HG03108 (cell line): ENCODE data around the gene SETBP1.

ENCODE experiments used
- ATAC-seq: cut with Tn5 transposase; IDR thresholded peaks from one replicate; pipeline ENCODE4 v1.9.1; 2021; ENCODE audit warnings: moderate library complexity; ENCODE audit not compliant: unreplicated experiment

SETBP1 gene

DNA sequence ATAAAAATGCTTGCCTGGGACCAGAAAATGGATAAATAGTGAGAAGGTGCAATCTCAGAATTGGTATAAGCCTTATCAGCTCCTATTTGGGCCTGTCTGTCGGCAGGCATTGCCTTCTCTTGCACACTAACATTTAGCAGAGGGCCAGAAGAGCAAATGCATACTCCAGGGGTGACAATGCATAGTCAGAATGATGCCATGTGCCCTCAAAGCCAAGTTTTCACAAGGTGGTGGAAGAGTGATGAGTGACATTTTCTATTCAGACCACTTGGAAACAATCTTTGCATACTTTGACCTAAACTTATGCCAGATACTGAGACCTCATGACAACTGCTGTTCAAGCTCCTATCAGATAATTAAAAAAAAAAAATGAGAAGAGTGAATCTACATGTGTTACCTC is 276.3 kb downstream of the SETBP1 start:
- no peak for ATAC-seq

DNA sequence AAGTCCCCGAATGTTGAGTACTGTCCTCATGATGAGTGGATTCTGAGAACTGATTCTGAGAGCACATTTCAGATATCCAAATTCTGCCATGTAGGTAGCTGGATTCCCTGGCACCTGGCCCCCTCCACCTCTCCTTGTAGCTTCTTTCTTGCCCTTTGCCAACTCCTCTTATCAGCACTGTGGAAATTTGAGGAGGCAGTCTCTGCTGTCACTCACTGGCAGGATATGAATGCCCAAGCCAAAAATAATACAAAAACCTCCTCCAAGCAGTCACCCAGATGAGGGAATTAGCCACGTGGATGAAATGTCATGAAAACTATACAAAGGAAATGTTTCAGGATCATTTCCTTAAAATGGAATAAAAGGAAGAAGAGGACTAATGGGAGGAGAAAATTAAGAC is 276.8 kb downstream of the SETBP1 start:
- ATAC-seq, result no peak

DNA sequence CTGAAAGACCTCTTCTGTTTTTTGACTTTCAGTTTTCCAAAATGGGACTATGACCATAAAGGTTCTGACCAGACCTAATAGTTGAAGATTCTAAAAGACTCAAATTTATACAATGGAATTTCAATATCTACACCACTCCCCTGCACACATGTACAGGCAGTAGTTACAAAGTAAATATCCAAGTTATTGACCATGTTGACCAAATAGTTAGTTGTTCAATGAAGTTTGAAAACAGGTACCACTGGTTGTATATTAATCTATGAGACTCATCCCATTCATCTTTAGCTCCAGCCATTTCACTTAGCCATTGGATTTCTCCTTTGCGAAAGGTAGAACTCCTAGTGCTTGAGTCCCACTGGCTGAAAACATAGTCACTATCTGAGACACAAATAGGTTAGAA is 277.4 kb downstream of the SETBP1 start:
- ATAC-seq, result no peak

DNA sequence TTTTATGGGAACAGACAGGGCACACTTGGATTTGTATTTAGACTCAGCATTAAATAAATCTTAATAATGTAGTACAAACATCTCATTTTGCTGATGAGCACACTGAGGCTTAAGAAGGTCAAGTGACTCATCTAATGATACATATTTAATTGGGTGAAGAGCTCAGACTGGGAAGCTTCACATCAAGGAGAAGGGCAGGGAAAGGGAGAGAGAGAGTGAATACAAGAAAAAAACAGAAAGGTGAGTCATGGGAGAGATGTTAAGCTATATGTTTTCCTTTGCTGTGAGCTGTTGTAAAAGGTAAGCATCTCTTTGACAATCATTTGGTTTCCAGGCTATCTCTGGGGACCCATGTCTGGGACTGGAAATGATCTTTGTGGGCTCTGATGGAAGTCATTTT is 277.8 kb downstream of the SETBP1 start:
- ATAC-seq, result no peak

DNA sequence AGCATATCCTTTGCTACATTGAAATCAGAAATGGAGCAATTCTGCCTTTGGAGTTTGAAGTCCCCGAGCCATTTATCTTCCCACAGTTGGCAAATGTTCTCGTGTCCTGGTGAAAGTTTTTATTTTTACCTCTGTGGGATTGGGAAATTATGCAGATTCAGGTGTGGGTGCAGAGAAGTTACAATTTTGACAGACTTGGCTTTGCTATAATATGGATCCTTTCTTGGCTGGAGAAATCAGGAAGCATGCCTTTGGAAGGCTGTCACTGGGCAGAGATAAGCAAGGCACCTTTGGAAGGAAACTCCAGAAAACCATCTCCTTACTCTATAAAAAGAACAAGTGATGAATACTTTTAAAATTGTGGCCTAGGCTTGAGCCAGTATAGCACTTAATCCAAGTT is 278.3 kb downstream of the SETBP1 start:
- ATAC-seq, result no peak

DNA sequence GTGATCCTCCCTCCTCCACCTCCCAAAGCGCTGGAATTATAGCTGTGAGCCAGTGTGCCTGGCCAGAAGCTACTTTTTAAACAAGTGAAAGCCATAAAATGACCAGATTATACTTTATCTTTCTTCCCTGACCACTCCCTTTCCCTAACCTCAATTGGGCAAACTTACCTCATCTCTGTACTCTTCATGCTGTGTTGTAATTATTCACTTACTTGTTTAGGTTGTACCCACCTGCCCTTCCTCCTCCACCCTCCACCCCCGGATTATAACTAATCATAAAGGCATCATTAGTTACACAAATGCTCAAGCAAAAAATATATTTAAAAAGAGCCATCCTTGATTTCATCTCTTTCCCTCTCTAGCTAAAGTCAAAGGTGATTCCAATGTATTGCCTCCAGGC is 279.9 kb downstream of the SETBP1 start:
- ATAC-seq, result no peak

DNA sequence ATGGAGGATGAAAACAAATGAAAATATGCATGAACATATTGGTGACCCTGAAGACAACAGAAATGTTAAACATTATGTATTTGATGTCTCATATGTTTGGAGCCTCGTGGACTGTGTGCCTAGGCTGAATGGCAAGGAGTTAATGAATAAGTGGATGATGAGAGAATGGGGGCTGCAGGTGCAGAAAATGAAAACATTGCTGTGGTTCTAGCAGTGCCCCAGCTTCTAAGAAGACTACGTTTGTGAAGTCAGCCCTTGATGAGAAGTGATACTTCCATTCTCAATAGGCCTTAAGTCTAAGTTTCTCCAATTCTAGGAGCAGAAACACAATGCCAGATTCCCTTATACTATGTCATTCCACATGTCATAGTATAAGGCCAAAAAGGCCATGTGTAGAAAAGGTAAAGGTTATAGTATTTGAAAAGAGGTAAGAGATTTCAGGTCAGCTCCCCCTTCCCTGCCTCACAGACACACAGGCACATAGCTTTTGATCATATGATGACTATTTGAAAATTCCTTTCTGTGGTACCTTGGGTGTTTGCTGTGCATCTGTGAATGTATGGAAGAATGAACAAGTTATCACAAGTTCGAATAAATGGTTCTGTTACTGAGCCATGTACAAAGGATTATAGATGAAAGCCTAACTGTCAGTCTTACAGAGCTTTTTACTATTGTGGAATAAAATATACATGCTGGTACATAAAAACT is 280.8 kb downstream of the SETBP1 start:
- ATAC-seq, result no peak

DNA sequence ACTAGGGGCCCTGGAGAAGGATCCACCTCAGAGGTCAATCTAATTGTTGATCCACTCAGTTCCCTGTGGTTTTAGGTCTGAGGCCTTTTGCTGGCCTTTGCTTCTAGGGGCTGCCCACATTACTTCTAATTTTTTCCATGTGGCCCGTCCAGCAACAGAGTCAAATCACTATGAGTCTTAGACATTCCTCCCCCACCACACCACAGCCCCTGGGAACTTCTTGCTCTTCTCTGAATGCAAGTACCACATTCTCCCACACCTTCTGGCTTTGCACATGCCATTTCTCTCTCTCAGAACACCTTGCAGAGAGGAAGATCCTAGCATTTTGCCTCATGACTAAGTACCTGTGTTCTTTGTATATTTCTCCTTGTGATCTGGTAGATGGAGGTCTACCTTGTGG is 286.9 kb downstream of the SETBP1 start:
- ATAC-seq, result no peak

DNA sequence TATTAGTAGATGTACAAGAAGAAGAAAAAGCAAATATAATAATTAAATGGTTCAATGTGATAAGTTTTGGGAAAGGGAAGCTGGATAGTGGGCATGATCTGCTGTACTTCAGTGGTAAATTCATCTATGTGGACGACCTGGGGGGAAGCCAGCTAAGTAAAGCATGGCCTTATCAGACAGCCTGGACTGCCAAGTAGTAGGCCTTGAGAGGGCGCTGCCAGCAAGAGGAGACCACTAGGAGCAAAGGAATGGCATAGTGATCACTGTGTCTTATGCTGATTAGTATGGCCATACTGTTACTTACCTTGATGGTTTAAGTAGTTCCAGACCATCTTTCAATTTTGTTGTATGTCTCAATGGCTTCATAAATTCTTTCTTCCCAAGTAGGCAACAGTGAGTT is 287.6 kb downstream of the SETBP1 start:
- ATAC-seq, result no peak

DNA sequence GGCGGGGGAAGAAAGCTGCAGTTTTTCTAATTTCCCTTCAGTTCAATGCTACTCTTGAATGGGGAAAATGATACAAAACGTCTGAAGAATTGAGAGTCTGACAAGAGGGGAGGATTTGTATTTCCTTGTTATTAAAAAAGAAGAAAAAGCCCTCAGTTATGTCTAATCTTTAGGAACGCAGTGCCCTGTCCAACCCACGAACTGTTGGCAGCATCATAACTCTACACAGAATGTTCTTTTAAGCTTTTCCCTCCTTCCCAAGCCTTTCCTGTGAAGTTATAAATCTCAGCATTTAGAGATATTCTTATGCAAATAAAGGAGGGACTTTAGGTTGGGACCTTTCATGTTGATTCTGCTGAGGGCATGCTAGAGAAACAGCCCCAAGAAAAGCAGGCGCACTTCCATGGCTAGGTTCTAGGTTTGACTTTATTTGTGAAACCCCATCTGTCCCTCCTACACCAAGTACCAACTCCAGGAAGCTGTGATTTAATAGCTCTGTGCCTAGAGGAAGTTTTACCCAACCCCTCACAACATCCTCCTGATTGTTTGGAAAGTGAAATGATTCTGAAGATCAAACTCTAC is 288.6 kb downstream of the SETBP1 start:
- no peak for ATAC-seq

DNA sequence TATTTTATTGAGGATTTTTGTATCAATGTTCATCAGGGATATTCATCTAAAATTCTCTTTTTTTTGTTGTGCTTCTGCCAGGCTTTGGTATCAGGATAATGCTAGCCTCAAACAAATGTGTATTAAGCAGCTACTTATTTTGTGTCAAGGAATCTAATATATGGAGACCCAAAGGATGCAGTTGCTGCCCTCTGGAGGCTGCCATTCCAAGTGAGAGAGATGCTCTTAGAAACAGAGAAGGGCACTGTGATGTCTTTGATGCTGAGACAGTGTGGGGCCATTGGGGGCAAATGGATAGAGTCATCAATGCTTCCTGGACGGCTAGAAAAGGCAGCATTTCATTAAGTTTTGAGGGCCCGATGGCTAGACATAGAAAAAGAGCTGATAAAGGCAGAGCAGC is 292.6 kb downstream of the SETBP1 start:
- ATAC-seq, result no peak

DNA sequence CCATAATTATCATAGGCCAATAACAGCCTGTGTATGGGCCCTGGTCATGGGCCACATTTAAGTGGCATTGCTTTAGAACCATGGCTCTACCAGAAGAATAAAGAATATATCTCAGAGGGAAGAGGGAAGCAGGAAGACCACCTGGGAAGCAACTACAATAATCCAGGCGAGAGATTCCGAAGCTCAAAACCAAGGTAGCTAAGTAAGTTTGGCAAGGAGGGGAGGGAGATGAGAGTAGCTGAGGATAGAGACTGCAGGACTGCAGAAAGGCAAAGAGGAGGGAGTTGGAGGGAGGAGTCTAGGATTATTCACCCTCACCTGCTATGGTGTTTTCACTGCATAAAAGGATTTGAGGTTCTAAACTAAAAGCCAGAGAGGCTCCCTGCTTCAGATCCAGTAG is 293.5 kb downstream of the SETBP1 start:
- ATAC-seq, result no peak

DNA sequence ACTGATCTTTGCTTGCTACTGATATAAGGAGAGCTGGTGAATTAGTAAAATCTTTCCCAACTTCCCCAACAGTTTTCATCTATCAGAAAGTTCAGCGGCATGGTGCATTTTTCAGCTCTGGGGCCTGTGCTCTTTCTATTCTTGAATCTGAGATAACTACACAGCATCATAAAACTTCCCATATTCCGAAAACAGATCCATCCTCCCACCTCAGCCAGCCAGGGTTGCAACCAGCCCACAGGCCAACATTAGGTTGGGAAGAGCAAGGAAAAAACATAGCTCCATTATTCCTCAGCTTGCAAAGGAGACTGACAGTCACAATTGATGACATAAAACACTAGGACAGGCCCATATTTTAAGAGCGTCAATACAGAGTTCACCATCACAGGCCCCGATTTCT is 297.2 kb downstream of the SETBP1 start:
- no peak for ATAC-seq

DNA sequence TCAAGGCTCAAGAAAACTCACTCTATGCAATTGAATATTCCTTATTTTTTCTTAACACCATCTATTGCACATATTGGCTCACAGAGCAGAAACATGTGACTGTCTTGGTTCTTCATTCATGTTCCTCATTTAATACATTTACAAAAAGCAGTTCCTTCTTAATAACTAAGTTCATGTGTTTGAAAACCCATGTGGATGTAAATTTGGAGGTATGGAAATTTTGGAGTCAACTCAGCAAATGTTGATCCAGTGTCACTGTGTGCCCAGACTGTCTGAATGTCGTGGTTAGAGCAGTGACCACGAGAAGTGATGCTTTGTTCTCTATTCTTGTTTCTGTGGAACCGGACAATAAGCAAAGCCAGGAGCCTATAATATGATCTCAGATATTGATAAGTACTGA is 299.1 kb downstream of the SETBP1 start:
- no peak for ATAC-seq

DNA sequence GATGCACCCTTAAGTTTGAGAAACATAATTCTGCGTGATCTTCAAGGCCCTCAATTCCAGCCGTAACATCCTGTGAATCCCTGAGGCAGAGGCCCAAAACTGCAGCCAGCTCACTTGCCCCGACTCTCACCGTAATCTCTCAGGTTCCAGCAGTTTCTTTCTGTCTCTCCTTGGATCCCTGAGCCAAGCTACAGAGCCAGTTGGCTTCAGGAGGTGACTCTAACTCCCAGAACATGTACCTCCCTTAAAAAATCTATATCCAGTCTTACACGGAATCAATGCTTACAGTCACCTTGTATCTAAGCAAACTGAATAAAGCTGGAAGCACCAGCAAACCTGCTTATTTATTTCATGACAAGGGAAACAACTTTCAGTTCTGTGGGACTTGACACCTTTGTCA is 300.4 kb downstream of the SETBP1 start:
- ATAC-seq, result no peak

DNA sequence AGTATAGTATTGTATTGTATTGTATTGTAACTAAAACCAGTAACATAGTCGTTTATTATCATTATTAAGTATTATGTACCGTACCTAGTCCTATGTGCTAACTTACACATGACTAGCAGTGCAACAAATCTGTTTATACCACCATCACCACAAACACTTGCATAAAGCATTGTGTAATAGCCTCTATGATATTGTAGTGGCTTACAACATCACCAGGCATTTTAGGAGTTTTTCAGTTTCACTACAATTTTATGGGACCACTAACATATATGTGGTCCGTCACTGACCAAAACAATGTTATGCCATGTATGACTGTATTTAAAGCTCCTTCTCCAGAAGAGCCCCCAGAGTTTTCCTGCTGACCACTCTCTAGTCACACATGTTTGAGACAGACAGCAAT is 306.2 kb downstream of the SETBP1 start:
- no peak for ATAC-seq

DNA sequence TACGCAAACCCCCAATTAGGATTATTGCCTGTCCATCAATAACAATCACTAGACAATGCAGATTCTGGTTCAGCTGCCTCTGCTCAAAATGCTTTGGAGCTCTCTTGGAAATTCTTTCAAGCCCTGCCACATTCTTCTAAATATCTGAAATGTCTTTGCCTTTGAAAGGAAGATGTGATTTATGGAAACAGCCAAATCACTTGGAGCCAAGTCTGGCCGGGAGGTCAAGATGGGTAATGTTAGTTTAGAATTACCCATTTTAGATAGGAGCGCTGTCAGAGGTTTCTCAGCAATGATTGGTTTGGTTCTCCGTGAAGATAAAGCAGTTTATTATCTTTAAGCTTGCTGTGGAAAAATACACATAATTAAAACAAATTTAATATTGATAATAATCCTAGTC is 306.7 kb downstream of the SETBP1 start:
- ATAC-seq, result no peak

DNA sequence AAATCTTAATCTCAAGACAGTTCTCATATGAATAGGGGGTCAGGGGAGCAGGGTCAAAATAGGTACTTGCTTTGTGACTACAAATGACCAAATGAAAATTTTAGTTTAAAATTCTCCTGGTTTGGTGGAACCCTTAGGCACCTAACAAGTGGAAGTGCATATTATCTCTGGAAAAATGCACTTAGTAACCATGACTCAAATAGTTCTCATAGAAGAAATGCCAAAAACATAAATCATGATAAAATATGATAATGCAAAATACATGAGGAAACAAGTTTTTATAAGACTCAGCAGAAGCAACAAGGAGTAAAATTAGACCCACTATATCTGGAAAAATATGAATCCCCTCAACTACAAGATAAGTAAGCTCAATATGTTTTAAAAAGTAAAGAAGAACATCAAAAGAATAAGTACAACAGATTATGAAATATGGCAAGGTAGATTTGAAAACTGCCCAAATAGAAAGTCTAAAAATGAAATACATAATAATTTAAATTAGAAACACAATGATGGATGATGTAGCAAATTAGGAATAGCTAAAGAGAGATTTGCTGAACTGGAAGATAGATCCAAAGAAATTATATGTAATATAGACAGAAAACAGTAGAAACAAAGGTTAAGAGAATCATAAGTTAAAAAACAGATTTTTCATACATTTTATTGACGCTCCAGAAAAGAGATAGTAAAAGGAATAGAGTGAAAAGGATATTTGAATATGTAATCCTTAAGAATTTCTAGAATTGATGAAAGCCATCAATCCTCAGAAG is 308.3 kb downstream of the SETBP1 start:
- no peak for ATAC-seq

DNA sequence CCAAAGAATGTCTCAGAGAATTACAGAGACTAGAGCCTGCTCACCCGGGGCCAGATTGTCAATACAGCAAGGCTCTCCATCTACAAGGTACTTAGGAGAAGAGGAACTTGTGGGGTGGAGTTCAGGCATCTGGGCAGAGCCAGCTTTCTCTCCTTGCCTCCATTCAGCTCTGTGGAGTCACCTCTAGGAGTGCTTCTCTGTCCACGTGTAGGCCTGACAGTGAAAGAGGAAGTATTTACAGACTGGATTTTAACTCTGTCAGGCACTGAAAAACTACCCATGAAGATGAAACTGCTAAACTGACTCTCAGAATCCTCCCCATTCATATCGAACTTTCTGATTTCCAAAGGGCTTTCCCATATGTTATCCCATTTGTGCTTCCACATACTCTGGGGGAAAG is 315.6 kb downstream of the SETBP1 start:
- ATAC-seq, result peak; percentile 66

DNA sequence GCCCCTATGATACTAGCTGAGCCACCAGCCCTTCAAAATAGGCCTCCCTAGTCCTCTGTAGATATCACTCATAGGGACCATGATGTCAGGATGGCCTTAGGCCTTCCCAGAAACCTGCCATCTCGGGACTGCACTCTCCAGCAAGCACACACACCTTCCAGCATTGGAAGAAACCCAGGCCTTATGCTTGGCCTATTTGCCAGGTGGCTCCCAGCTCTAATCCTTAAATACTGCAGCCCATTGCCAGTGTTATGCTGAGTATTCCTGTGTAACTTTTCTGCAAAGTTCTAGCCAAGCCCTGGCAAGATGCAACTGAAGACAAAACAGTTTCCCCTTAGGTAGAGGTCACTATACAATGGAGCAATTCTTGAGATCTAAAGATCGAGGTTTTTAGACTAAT is 316.5 kb downstream of the SETBP1 start:
- no peak for ATAC-seq

DNA sequence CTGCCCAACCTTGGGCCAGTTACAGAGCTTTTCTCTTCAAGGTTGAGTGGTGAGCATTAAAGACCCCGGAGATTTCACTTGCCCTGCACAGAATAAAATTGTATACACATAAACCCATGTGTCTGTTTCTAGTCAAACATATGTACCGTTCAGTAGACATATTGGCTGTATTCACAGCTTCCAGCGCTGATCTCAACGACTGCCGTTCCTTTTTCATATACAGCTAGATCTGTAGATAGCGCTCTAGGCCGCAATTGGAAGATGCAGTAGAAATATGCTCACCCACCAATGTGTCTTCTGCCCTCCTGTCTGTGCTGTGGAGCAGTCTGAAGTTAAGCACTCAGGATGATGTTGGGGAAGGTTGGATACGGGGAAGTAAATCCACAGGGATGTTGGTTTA is 317.7 kb downstream of the SETBP1 start:
- no peak for ATAC-seq

DNA sequence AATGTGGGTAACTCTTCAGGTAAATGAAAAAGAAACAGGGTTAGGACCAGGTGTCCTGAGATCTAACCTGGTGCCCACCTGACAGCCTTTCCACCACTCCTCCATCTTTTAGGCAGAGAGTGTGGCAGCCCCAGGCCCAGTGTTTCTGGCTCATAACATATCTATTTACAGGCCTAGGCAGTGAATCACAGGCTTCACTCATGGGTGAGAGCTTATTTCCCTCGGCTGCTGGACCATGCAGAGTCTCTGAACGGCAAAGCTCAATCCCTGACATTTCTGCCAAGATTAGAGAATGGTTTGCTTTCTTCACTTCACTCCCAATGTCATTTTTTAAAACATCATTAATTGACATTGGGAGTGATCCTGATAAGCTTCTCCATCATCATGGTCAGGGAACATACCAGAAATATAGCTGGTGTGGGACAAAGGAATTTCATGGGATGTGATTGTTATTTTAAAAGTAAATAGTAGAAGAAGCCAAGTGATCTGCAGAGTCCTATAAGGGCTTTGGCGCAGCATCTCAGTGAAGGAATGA is 323.9 kb downstream of the SETBP1 start:
- ATAC-seq, result no peak
